SH-SY5Y (cell line): ENCODE results near the gene TYW1.
A peak's percentile ranks its signal among the peaks of the same experiment; 100 is the strongest.
"Not testable (repeated sequence)": the region's sequence is repeated elsewhere in the genome, so short reads cannot be mapped to it uniquely, and the experiment has no call there.

Source experiments
- GATA2 ChIP-seq: IDR thresholded peaks from 2 replicates; pipeline ENCODE4 v1.6.1; 2011; ENCODE audit warnings: mild to moderate bottlenecking, low read depth, low read length
- GATA3 ChIP-seq: IDR thresholded peaks from 2 replicates; pipeline ENCODE4 v1.6.1; 2011; ENCODE audit warnings: low read depth, mild to moderate bottlenecking, low read length, moderate library complexity

The TYW1 gene

GRCh38 chr7:66995050-66995776 is 1.4 kb upstream of the TYW1 start, which contains the start of gene SBDS:
Gene SBDS (minus strand): TSS chr7:66995586. CDS start chr7:66995417, 169 bp downstream.
- not testable (repeated sequence) for TF ChIP-seq GATA3, GATA2

- TF ChIP-seq GATA3, result no peak
- no peak for TF ChIP-seq GATA2
Observed at GRCh38 chr7:67006965-67007364, 10.3 kb downstream of the TYW1 start.

GRCh38 chr7:67008260-67008659 is 11.6 kb downstream of the TYW1 start:
- no peak for TF ChIP-seq GATA2
- TF ChIP-seq GATA3, result no peak

- no peak for TF ChIP-seq GATA2
- no peak for TF ChIP-seq GATA3
Observed at GRCh38 chr7:67018940-67019339, 22.3 kb downstream of the TYW1 start.

- TF ChIP-seq GATA3, result no peak; the same call in 1 of the 2 replicates
- TF ChIP-seq GATA2, result peak; percentile 72; the same call in 1 of the 2 replicates
Observed at GRCh38 chr7:67019562-67020390, 23.1 kb downstream of the TYW1 start.

GRCh38 chr7:67021260-67021659 is 24.6 kb downstream of the TYW1 start:
- TF ChIP-seq GATA2, result no peak
- TF ChIP-seq GATA3, result no peak

GRCh38 chr7:67022511-67022910 is 25.9 kb downstream of the TYW1 start:
- TF ChIP-seq GATA3 (0 out of 2 replicates have a peak, but pooled peaks have one; percentile 35), GATA2 (no peak; the same call in 1 of the 2 replicates)

GRCh38 chr7:67033251-67033650 is 36.6 kb downstream of the TYW1 start:
- no peak for TF ChIP-seq GATA3
- TF ChIP-seq GATA2, result no peak

GRCh38 chr7:67045496-67045995 is 48.9 kb downstream of the TYW1 start:
- TF ChIP-seq GATA3, result no peak
- TF ChIP-seq GATA2, result no peak

- TF ChIP-seq GATA3, result no peak
- no peak for TF ChIP-seq GATA2
Observed at GRCh38 chr7:67056683-67057082, 60.0 kb downstream of the TYW1 start.

GRCh38 chr7:67100956-67101361 is 104.3 kb downstream of the TYW1 start:
- no peak for TF ChIP-seq GATA3
- no peak for TF ChIP-seq GATA2

GRCh38 chr7:67105377-67105776 is 108.7 kb downstream of the TYW1 start:
- TF ChIP-seq GATA3, result no peak
- no peak for TF ChIP-seq GATA2

- TF ChIP-seq GATA3, result 0 out of 2 replicates have a peak, but pooled peaks have one; percentile 11
Observed at GRCh38 chr7:67178915-67179688, 182.5 kb downstream of the TYW1 start.

GRCh38 chr7:67206452-67206851 is 209.8 kb downstream of the TYW1 start:
- no peak for TF ChIP-seq GATA2
- TF ChIP-seq GATA3, result no peak
